ENCODE results near the gene PLEKHA4. TPM values are rescaled to one million over a fixed set of nuclear protein-coding genes. Genes with fewer than 3 reads are reported as not detected.

Gene PLEKHA4
- total and polyA plus RNA-seq, 9 of the 15 experiments (the other 6 are each of a cell fraction or from before 2014, with no cell fraction given): 0.07 to 30.8 (median 11.4) TPM

- POLR2A ChIA-PET: interaction anchor here (0.6 kb wide), 2 partner anchors 27 to 255 kb away, joined by 3 read pairs; partner anchors contain the start of gene BCAT2
- no peak for TF ChIP-seq ID3 (CRISPR knock-in tag; IDR thresholded peaks at IDR 0.05)
- no peak for TF ChIP-seq ID3 (tag; IDR thresholded peaks at IDR 0.05)
- no peak for TF ChIP-seq FUS (optimal IDR thresholded peaks at IDR 0.05; ENCODE audit: low read depth, low read length)
- no peak for DNase-seq (ENCODE audit: extremely low read depth in 1 of 4, low spot score in 3 of 4)
These were observed 30.7 kb downstream of the PLEKHA4 start for GRCh38 chr19:48837687-48838086.

DNA sequence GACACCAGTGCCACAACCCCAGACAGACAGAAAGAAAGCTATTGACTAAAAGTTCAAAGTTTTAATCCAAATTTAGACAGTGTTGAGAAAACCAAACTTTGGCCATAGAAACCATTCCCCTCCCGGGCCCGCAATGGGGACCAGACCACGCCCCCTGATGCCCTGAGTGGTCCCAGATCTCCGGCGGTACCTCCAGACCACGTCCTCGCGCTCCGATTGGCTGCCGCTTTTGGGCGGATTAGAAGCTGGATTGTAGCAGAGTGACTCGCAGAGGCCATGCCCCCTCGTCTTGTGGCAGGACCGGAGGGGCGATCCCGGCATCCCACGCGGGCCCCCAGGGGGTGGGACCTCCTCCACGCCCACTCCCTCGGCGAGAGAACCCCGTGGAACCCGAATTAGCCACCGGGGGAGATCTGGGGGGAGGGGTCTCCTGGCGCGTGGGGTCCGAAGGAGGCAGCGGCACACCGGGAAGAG is 31.3 kb downstream of the PLEKHA4 start:
- Histone ChIP-seq H3K4me2 (ENCODE audit: insufficient read depth, low read length) (no peak overlapping the region), H3K9me3 (replicated peaks; ENCODE audit: control insufficient read depth, insufficient read depth, low read depth, low read length) (no peaks in the 10 kb centered on the region), H3K27ac (ENCODE audit: extremely low read depth, low read depth, low read length) (no peak overlapping the region), H3K27me3 (ENCODE audit: control insufficient read depth in 2 of 2, insufficient read depth in 2 of 2, low read length in 2 of 2) (no peaks in the 10 kb centered on the region), H3K9ac (ENCODE audit: insufficient read depth in 1 of 2, low read depth in 2 of 2, low read length in 2 of 2) (no peak overlapping the region; a peak in 1 of 4 replicates), H3K4me3 (no peak overlapping the region), H3K4me1 (replicated peaks in 1 of 2; ENCODE audit: control insufficient read depth in 2 of 2, insufficient read depth in 2 of 2, low read length in 2 of 2) (peaks cover 8 to 35% of the 10 kb centered on the region in 2 experiments), H3K36me3 (ENCODE audit: control insufficient read depth, insufficient read depth, low read length) (no peaks in the 10 kb centered on the region; the same call in 1 of the 3 replicates), H2AFZ (ENCODE audit: low read depth, low read length) (no peak overlapping the region), H3K79me2 (ENCODE audit: control insufficient read depth, insufficient read depth, low read length) (no peaks in the 10 kb centered on the region), H3K9me1 (ENCODE audit: control insufficient read depth, insufficient read depth, low read length) (peaks cover 4% of the 10 kb centered on the region), H4K20me1 (replicated peaks; ENCODE audit: control insufficient read depth, insufficient read depth, low read length) (no peaks in the 10 kb centered on the region)
- DNase-seq (ENCODE audit: extremely low read depth in 1 of 4, low spot score in 3 of 4): no peak
- 76% methylated on average over 23 of the region's 29 CpGs for WGBS (ENCODE audit: insufficient coverage, low coverage, missing lambda C conversion rate)
- intact Hi-C loops (cut with micrococcal nuclease): no loop called here
- CTCF ChIA-PET (ENCODE audit: low intra/inter-chr PET ratio): interaction anchor here (0.6 to 2.7 kb wide), 3 partner anchors 36 to 191 kb away, joined by 3 to 28 read pairs (median 6); partner anchors contain the start of gene CA11
- POLR2A ChIA-PET: interaction anchor here (0.6 to 1.7 kb wide), 2 partner anchors 26 to 131 kb away, joined by 3 to 6 read pairs; partner anchors contain the start of gene BCAT2
- FAIRE-seq: no peak
- TF ChIP-seq MLX (CRISPR knock-in tag; conservative IDR thresholded peaks at IDR 0.05) (no peak), FOXJ3 (CRISPR knock-in tag; IDR thresholded peaks at IDR 0.05) (no peak), ZBTB7A (IDR thresholded peaks at IDR 0.05; ENCODE audit: borderline replicate concordance, control insufficient read depth, low read depth, low read length) (peak; percentile 42; the same call in 1 of the 2 replicates), ZBTB33 (CRISPR knock-in tag; IDR thresholded peaks at IDR 0.05) (peak; percentile 80), ZNF224 (CRISPR knock-in tag; IDR thresholded peaks at IDR 0.05) (peak; percentile 96), ZNF253 (CRISPR knock-in tag; conservative IDR thresholded peaks at IDR 0.05) (no peak)
- TF ChIP-seq, protein P1, sequence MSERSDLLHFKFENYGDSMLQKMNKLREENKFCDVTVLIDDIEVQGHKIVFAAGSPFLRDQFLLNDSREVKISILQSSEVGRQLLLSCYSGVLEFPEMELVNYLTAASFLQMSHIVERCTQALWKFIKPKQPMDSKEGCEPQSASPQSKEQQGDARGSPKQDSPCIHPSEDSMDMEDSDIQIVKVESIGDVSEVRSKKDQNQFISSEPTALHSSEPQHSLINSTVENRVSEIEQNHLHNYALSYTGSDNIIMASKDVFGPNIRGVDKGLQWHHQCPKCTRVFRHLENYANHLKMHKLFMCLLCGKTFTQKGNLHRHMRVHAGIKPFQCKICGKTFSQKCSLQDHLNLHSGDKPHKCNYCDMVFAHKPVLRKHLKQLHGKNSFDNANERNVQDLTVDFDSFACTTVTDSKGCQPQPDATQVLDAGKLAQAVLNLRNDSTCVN (CRISPR knock-in tag; IDR thresholded peaks at IDR 0.05): no peak
- no TSS peak for BruUV-seq (replicated peaks)
- ATAC-seq: no peak
- in situ Hi-C loops (cut with MboI): loop anchor here (5.0 kb wide), 1 partner anchor 195 kb away; no protein-coding TSS in a partner anchor

More at GRCh38 chr19:48837687-48838086, 30.7 kb downstream of the PLEKHA4 start:
- Histone ChIP-seq H3K4me1 (replicated peaks in 1 of 2; ENCODE audit: control insufficient read depth in 2 of 2, insufficient read depth in 2 of 2, low read length in 2 of 2) (peaks cover 12 to 41% of the 10 kb centered on the region in 2 experiments), H3K27ac (ENCODE audit: extremely low read depth, low read depth, low read length) (no peak overlapping the region), H3K9me1 (ENCODE audit: control insufficient read depth, insufficient read depth, low read length) (peaks cover 4% of the 10 kb centered on the region), H2AFZ (ENCODE audit: low read depth, low read length) (no peak overlapping the region), H3K4me2 (ENCODE audit: insufficient read depth, low read length) (no peak overlapping the region), H3K36me3 (ENCODE audit: control insufficient read depth, insufficient read depth, low read length) (no peaks in the 10 kb centered on the region; the same call in 1 of the 3 replicates), H3K9me3 (replicated peaks; ENCODE audit: control insufficient read depth, insufficient read depth, low read depth, low read length) (no peaks in the 10 kb centered on the region), H3K27me3 (ENCODE audit: control insufficient read depth in 2 of 2, insufficient read depth in 2 of 2, low read length in 2 of 2) (no peaks in the 10 kb centered on the region), H4K20me1 (replicated peaks; ENCODE audit: control insufficient read depth, insufficient read depth, low read length) (no peaks in the 10 kb centered on the region), H3K4me3 (no peak overlapping the region), H3K79me2 (ENCODE audit: control insufficient read depth, insufficient read depth, low read length) (no peaks in the 10 kb centered on the region), H3K9ac (ENCODE audit: insufficient read depth in 1 of 2, low read depth in 2 of 2, low read length in 2 of 2) (no peak overlapping the region)
- no TSS peak for BruUV-seq (replicated peaks)
- 91% methylated on average over 5 of the region's 9 CpGs for WGBS (ENCODE audit: insufficient coverage, low coverage, missing lambda C conversion rate)
- FAIRE-seq (no peak), ATAC-seq (no peak)
- CTCF ChIA-PET (ENCODE audit: low intra/inter-chr PET ratio): no interaction called here
- intact Hi-C loops (cut with micrococcal nuclease) (no loop called here), in situ Hi-C loops (cut with MboI) (loop anchor here (5.0 kb wide), 1 partner anchor 195 kb away; no protein-coding TSS in a partner anchor)
